ENCODE results near the gene PAWR.

DNA sequence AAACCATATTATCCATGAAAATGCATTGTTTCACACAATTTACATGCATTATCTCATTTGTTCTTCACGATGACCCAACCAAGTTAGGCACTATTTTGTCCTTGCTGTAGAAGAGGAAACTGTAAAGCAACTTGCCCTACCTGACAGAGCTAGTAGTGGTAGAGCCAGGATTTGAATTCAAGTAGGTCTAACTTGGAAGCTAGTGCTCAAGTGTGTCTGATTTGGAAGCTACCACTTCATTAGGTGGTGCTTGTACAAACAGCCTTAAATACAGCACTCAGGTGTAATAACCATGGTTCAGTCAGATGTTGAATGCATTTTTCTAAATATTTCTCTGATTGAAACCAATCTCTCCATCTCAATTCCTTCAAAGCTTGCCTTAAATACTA is 123.6 kb downstream of the PAWR start:
- no peak for TF ChIP-seq CTCF (IDR thresholded peaks at IDR 0.05)
- no peak for TF ChIP-seq POLR2A (IDR thresholded peaks at IDR 0.05)
- no peak for TF ChIP-seq EP300 (IDR thresholded peaks at IDR 0.05)
